Ramos (cell line): ENCODE results near the gene ENDOG.
"Not testable (repeated sequence)": the region's sequence is repeated elsewhere in the genome, so short reads cannot be mapped to it uniquely, and the experiment has no call there.

ENCODE experiments used
- in situ Hi-C: fragments of 300-500 bp; cut with MboI; formaldehyde crosslinking; loops from one replicate; pipeline ENCODE4 v1.14.3; 2022; ENCODE audit warnings: low sequenced_read_pairs; ENCODE audit not compliant: unreplicated experiment

The ENDOG gene

DNA sequence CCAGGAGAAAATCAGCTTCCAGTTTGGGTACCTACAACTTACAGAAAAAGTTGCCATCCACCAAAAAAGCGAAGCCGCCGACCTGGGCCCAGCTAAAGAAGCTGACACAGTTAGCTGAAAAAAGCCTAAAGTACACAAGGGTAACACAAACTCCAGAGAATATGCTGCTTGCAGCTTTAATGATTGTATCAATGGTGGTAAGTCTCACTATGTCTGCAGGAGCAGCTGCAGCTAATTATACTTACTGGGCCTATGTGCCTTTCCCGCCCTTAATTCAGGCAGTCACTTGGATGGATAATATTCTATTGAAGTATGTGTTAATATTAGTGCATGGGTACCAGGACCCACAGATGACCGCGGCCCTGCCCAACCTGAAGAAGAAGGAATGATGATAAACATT lies 36.2 kb downstream of the ENDOG start:
- in situ Hi-C loops: not testable (repeated sequence)

DNA sequence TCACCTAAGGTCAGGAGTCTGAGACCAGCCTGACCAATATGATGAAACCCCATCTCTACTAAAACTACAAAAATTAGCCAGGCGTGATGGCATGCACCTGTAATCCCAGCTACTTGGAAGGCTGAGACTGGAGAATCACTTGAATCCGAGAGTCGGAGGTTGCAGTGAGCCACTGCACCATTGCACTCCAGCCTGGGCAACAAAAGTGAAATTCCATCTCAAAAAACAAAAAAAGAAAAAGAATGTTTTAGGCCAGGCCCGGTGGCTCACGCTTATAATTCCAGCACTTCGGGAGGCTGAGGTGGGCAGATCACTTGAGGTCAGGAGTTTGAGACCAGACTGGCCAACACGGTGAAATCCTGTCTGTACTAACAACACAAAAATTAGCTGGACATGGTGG lies 40.2 kb downstream of the ENDOG start:
- in situ Hi-C loops: not testable (repeated sequence)

DNA sequence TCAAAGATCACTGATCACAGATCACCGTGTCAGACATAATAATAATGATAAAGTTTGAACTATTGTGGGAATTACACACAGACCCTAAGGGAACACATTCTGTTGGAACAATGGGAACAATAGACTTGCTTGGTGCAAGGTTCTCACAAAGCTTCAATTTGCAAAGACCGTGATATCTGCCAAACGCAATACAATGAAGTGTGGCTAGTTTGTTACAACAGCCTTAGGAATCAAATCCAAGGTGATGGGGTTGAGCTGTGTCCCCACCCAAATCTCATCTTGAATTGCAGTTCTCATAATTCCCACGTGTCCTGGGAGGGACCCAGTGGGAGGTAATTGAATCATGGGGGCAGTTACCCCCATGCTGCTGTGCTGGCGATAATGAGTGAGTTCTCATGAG lies 42.6 kb downstream of the ENDOG start:
- in situ Hi-C loops: loop anchor here (5.0 kb wide), 1 partner anchor 66 kb away; no protein-coding TSS in a partner anchor

DNA sequence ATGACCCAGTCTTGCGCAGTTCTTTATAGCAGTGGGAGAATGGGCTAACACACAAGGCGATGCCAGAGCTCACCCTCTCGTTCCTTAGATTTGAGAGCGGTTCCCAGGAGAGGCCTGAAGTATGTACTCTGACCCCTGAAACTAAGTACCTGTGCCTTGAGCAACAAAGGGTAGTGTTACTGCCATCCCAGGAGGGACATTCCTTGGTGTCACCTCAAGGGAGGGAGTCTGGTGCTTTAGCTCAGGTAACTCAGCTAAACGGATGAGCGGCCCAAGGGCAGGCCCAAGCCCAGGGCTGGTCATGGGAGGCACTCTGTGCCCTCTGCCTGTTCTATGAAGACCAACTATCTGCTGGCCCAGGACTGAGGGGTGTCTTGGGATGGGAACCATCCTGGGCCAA lies 43.2 kb downstream of the ENDOG start:
- in situ Hi-C loops: loop anchor here (5.0 kb wide), 1 partner anchor 66 kb away; no protein-coding TSS in a partner anchor

DNA sequence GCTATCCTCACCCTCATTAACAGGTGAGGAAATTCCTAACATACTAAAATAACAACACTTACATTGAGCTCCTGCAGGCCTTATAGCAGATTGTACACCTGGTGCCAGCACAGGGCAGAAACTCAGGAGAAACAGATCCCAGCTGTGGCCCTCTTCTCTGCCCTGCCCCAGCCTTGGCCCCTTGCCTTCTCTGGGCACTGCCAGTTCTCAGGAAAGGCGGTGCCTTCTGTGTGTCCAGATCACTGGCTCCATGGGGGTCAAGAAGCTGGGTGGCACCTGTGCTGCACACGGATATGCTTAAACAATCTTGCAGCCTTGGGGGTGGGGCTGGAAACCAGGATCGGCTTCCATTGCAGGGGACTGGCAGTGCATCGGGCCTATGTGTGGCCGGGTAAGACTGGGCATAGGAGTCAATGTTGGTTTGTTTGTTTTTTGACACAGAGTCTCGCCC lies 44.1 kb downstream of the ENDOG start:
- in situ Hi-C loops: loop anchor here (5.0 kb wide), 1 partner anchor 65 kb away; no protein-coding TSS in a partner anchor

DNA sequence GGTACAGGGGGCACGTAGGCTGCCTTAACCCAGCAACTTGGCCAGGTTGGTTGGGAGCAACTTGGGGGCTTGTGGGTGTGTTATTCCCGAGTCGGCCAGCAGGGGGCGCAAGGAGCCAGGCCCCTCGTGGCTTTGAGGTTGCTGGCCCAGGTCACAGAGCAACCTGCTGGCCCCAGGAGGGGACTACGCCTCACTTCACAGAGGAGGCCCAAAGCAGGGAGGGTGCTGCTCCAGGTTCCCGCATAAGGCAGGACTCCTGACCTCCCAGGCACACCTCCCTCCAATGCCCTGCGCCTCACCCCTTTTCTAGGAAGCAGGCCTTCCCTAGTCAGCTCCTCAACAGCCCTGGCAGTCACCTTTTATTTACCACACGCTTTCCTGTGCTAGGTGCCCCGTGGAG lies 45.3 kb downstream of the ENDOG start:
- in situ Hi-C loops: loop anchor here (5.0 kb wide), 1 partner anchor 64 kb away; no protein-coding TSS in a partner anchor

DNA sequence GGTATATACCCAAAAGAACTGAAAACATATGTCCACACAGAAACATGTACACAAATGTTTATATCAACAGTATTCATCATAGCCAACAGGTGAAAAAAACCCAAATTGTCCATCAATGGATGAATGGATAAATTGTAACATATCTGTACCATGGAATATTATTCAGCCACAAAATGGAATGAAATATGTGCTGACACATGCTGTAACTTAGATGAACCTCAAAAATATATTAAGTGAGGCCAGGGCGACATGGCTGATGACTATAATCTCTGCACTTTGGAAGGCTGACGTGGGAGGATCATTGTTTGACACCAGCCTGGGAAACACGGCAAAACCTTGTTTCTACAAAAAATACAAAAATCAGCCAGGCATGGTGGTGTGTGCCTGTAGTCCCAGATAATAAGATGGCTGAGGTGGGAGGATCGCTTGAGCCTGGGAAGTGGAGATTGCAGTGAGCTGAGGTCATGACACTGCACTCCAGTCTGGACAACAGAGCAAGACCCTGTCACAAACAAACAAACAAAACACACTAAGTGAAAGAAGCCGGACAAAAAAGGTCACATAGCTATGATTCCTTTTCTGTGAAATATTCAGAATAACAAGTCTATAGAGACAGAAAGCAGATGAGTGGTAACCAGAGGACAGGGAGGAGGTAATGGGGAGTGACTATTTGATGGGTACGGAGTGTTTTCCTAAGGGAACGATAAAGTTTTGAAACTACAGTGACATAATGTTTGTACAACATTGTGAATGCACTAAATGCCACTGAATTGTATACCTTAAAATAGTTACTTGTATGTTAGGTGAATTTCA lies 52.0 kb downstream of the ENDOG start:
- in situ Hi-C loops: no loop called here

DNA sequence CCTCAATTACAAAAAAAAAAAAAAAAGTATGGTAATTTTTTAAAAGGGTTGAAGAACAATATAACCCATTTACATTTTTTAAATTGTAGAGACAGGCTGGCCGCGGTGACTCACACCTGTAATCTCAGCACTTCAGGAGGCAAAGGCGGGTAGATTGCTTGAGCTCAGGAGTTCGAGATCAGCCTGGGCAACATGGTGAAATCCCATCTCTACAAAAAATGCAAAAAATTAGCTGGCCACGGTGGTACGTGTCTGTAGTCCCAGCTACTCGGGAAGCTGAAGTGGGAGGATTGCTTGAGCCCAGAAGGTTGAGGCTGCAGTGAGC lies 52.6 kb downstream of the ENDOG start:
- in situ Hi-C loops: not testable (repeated sequence)
